Measurements from ENCODE around the gene IQGAP2. TPM values are rescaled to one million over a fixed set of nuclear protein-coding genes. Genes with fewer than 3 reads are reported as not detected.
A peak's percentile ranks its signal among the peaks of the same experiment; 100 is the strongest.

The IQGAP2 gene
- total RNA-seq, 1 donor from 2014 or later = 0.16 TPM

DNA sequence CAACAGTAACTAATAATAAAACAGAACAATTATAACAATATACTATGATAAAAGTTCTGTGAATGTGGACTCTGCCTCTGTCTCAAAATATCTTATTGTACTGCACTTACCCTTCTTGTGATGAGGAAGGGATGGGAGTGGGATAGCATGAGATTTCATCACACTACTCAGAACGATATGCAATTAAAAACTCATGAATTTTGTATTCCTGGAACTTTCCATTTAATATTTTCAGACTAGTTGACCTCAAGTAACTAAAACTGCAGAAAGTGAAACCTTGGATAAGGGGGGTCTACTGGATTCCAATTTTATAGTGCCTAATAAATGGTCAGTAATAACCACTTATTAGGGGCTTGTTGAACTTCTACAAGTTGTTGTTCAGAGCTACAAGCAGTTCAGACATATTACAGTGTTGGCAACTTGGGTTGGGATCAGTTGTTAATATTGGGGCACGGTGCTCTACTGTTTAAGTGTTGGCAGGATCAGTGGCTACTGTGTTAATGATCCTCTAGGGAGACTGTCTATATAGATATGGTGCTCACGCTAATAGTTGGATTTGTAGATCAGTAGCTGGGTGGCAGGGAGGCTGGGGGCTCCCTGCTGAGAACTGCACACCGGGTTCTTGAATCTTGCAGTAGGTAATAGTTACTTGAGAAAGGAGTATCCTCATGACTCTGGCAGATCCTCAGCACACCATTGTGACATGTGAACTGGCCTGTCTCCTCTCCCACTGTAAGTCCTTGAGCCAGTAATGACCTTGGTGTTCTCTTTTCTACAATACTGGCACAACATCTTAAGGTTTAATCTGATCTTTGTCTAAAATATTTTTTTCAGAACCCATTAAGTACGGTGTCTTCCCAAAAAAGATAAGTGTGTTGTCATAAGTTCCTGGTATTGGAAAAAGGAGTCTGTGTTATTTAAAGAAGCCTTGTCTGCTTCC, 158.1 kb downstream of the IQGAP2 start:
- no peak for DNase-seq (ENCODE audit: low read depth)

DNA sequence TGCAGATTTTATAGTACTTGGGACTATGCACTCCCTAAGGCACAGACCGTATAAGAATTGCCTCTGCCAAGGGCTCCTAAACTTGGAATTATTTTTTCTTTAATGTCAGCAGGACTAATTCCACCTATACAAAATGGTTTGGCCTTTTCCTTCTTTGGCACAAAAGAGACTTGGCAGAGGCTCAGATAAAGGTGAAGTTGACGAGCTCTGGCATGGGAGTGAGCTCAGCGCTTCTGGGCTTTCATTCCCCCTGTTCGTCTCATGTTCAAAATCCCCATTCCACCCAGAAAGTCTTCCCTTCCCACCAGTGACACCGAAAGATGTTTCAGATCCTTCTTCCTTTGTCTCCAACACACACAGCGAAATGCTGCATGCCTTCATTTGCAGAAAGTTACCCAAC, 158.9 kb downstream of the IQGAP2 start:
- DNase-seq (ENCODE audit: low read depth) = no peak

- DNase-seq (ENCODE audit: low read depth) = no peak
Measured at GRCh38 chr5:76565009-76565408, 161.9 kb downstream of the IQGAP2 start.

DNA sequence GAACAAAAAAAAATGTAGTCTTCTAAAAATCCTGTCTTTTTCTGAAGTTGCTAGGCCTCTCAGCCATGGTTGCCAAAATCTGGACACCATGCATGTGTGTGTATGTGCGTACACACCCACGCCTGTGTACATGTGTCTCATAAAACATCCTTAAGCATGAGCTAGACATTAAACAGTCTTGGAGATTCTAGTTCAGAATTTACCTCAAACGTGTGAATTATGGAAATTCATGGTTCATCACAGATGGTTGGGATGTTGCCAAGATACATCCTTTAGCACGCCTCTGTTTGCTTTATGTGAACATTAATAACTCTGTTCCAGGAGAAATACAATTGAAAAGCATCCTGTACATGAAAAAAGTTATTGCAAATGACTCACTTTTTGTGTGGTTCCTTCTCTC, 167.1 kb downstream of the IQGAP2 start:
- DNase-seq (ENCODE audit: low read depth) = no peak

DNA sequence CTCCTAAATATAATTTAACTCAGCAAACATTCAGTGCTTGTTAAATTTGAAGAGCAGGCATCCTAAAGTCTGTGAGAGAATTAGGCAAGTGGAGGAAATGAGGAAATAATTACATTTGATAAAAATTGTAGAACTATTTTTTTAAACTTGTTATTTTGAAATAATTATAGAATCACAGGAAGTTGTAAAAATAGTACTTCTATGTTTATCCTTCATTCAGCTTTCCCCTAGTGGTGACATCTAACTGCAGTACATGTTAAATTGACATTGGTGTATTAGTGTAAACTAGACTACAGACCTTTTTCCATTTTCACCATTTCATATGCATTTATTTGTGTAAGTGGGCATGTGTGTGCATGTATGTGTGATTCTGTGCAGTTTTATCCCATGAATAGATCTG, 168.5 kb downstream of the IQGAP2 start:
- DNase-seq (ENCODE audit: low read depth) = no peak

DNA sequence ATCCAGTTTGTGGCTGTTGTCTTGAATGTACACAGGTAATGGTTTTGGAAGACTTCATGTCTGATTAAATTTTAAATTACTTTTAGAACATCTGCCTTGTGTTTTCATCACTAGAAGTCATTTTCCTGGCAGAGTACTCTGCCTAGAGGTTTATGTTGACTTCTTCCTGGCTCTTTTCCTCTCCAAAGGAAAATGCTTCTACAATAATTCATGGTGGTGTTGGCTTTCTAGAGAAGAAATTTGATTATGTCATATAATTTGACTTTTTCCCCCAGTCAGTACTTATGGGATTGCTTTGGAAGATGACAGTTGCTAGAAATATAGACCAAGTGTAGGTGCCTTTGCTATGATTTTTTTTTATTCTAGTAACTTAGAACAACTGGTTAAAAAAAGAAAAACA, 173.4 kb downstream of the IQGAP2 start:
- DNase-seq (ENCODE audit: low read depth) = no peak

DNA sequence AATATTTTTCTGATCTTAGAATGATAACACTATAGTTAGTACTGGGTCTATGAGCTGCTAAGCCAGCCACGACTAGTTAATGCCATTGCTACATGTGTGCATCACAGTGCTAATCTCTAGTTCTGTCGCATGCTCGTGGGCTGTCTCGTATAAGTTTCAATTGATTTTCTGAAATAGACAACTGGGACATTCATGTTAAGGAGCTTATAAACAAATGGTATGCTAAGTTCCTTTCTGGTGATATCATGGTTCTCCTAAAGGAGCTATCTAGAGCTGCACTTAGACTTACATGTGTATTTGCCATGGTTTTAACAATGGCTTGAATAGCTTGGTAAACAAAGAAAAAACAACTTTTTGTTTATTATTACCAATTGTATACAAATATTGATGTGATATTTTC, 173.9 kb downstream of the IQGAP2 start:
- DNase-seq (ENCODE audit: low read depth) = no peak

DNA sequence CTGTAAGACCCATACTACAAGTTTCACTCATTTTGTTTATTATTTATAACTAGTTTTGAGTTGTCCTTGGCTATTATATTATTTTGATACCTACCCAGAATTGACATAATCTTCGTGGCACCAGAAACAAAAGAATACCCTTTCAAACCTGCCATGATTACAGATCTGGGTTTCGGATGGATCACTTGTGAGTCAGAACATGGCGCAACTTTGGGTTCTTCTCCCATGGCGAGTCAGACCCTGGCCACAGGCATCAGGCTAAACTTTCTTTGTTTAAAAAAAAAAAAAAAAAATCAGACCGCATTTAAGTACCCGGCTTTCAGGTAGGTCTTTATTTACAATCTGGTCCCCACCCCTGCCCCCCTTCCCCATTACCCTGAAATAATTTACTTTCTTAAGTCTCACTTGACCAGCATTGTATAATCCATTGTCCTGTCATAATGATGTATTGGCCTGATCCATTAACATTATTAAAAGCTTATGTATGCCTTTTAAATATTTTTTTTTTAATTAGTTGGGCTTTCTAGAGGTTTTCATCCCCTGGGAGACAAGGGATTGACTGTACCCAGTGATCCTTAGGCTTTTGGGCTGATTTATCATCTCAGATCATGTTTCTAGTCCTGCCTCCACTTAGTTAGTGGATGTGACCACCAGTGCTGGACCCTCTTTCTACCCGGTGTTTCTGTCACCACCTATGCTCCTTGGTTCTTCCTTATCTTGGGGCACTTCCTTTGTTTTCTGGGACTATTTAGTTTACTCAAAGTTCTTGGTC, 176.3 kb downstream of the IQGAP2 start:
- DNase-seq (ENCODE audit: low read depth) = no peak

GRCh38 chr5:76580981-76581380, 177.9 kb downstream of the IQGAP2 start:
- no peak for DNase-seq (ENCODE audit: low read depth)

DNA sequence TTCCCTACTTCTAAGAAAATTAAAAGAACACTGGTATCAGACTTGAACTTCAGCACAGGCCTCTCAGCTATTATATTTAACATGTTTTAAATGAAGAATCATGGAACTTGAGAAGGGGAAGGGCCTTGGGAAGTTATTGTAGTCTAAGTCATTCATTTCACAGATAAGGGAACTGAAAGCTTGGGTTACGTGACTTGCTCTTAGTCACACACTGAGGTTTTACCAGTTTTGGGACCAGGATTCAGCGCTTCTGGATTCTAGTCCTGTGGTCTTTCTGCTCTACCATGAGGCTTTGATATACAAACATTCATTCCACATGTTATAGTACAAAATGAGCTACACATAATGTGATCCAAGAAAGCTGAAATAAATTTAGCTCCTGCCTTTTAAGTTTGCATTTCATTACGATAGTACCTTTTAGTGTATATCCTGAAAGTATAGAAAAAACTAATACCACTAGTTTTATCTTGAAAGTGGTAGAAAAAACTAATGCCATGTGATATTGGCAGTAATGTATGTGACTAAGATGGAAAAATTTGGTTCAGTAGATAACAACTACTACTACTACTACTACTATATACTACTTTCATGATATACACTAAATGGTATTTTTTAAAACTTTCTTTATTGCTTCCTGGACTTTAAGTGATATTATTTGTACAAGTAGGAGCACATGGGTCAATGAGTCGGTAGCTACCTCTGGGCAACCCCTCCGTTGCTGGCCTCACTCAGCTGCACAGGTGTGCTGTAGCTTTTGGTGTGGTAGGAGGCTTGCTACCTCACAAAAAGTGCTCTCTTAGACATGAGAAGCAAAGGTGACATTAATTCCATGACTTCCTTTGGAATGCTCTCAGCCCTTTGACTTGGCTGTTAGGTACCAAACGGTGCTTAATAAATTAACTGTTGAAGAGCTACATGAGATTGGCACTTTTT, 179.4 kb downstream of the IQGAP2 start:
- DNase-seq (ENCODE audit: low read depth) = no peak

DNA sequence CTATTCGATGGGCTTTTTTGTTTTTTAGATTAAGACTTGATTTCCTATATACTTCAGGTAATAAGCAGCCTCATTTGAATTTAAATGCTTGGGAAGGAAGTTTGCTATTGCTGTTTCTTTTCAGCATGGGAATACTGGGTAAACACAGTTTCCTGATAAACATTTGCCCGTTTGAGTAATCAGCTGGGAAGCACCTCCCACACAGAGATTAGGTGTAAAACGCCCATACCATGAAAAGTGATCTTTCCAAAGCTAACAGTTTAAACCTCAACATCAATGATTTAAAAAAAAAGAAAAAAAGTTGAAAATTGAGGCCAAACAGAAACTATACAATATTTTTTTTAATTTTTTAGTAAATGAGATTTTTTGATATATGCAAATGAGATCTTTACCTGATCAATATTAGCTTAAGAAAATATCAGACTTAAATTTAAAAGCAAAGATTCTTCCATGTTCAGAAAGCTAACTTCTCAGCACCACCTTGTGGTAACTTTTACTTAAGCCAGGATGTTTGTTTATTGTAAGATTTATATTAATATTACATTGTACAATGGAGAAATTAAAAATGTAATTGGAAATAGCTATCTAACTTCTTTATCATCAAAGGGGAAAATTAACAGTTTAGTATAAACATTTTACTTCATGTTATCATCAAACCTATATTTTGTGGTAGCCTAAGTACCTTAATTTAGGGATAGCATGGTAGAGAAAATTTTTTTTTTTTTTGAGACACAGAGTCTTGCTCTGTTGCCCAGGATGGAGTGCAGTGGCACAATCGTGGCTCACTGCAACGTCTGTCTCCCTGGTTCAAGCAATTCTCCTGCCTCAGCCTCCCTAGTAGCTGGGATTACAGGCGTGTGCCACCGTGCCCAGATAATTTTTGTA, 180.3 kb downstream of the IQGAP2 start:
- peak; percentile 8 for DNase-seq (ENCODE audit: low read depth)

GRCh38 chr5:76585783-76586217, 182.7 kb downstream of the IQGAP2 start:
- no peak for DNase-seq (ENCODE audit: low read depth)

- DNase-seq (ENCODE audit: low read depth) = no peak
Measured at GRCh38 chr5:76586531-76586930, 183.4 kb downstream of the IQGAP2 start.

DNA sequence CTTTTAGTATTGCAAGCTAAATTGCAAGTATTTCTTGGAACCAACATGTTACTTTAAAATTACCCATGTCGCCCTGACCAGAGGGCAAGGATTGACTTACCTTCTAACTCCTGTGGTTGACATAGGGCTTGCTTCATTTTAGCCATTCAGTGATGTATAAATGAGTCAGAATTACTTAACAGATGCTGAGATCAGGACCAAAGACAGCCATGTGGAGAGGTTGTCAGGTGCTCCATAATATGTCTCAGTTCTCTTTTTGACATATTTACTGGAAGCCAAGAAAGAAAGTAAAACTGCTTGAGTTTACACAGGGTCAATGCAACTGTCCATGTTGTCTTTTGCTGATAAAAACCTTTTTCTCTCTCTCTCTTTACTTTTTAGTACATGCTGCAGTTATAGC, 186.9 kb downstream of the IQGAP2 start:
- no peak for DNase-seq (ENCODE audit: low read depth)

DNA sequence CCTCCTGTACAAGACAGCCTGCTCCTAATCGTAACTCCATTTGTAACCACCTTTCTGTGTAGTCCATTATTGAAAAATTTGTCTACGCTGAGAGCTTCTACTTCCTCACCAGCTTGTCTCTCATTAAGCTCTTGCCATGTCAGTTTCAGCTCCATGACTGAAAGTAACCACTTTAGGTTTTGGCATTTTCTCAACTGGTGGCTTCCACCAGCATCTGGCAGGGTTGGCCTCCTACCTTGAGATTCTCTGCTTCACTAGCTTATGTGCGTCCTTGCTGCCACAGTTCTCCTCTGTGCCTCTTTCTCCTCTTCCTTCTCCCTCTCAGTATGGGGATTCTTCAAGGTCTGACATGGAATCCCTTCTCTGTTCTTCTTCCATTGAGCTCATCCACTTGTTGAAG, 188.3 kb downstream of the IQGAP2 start:
- no peak for DNase-seq (ENCODE audit: low read depth)

- no peak for DNase-seq (ENCODE audit: low read depth)
Measured at GRCh38 chr5:76592692-76593091, 189.6 kb downstream of the IQGAP2 start.

GRCh38 chr5:76594107-76594506, 191.0 kb downstream of the IQGAP2 start:
- DNase-seq (ENCODE audit: low read depth) = no peak

GRCh38 chr5:76595755-76596481, 192.8 kb downstream of the IQGAP2 start:
- DNase-seq (ENCODE audit: low read depth) = no peak

GRCh38 chr5:76598531-76598930, 195.4 kb downstream of the IQGAP2 start:
- DNase-seq (ENCODE audit: low read depth) = no peak

DNA sequence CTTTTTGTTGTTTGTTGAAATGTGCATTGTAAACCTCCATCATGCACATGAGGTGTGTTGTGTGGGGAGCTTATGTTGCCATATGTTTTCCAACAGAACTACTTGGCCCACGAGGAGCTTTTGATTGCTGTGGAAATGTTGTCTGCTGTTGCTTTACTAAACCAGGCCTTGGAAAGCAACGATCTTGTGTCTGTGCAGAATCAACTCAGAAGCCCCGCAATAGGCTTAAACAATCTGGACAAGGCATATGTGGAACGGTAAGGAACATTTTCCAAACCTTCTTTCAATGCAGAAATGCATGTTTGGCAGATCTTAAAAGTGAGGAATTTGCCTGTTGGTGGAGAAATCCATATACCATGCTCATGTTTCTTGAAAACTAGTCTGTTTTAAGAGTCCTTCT, 197.6 kb downstream of the IQGAP2 start:
- no peak for DNase-seq (ENCODE audit: low read depth)
